ENCODE measurements around the gene MTERF4.

DNA sequence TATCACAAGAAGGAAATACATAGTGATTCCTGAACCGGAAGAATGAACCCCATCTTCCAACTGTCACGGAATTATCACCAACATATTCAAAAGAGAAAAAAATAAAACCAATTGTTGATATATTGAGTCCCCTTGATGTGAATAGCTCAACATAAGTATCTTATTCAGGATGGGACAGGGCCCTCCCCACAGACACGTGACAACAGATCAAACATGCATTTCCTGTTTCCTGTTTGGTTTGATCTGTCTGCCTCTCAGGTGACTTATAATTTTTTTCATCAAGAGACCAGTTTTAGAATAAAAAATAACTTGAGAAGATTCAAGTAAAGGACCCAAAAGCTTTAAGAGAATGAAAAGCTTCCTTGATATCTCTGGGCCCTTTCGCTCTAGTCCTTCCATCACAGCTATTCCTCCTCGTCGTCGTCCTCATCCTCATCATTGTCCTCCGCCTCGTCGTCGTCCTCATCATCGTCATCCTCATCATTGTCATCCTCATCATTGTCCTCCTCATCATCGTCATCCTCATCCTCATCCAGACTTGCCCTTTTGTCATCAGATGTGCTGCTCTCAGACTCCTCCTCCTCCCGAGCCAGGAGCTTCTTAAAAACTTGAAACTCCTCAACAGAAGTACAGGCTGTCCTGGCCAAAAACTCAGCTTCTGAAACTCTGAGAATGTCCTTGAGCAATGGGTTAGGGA is 6.3 kb downstream of the MTERF4 start:
- TF ChIP-seq SPI1 (IDR thresholded peaks at IDR 0.05; ENCODE audit: low read depth, low read length), result peak; percentile 24; the same call in 1 of the 2 replicates
- TF ChIP-seq POLR2A (IDR thresholded peaks at IDR 0.05; ENCODE audit: low read depth, low read length), result no peak
- no peak for TF ChIP-seq POLR2AphosphoS5 (IDR thresholded peaks at IDR 0.05; ENCODE audit: low read depth, low read length)
- no peak for TF ChIP-seq PAX5 (IDR thresholded peaks at IDR 0.05; ENCODE audit: insufficient read depth, low read length, severe bottlenecking)
- no peak for TF ChIP-seq POU2F2 (IDR thresholded peaks at IDR 0.05; ENCODE audit: low read depth, low read length)
